GM18909 (cell line): ENCODE results near the gene ZRANB1.

ENCODE experiments used
- ATAC-seq: cut with Tn5 transposase; IDR thresholded peaks from one replicate; pipeline ENCODE4 v1.9.1; 2021; ENCODE audit warnings: mild to moderate bottlenecking; ENCODE audit not compliant: unreplicated experiment, poor library complexity

The ZRANB1 gene

GRCh38 chr10:125015356-125015944 is 73.5 kb downstream of the ZRANB1 start:
- no peak for ATAC-seq

- ATAC-seq = no peak
Measured at GRCh38 chr10:125016123-125016522, 74.2 kb downstream of the ZRANB1 start.

- no peak for ATAC-seq
Measured at GRCh38 chr10:125016611-125017202, 74.8 kb downstream of the ZRANB1 start.

GRCh38 chr10:125017547-125018298 is 75.8 kb downstream of the ZRANB1 start:
- no peak for ATAC-seq

GRCh38 chr10:125018576-125019143 is 76.7 kb downstream of the ZRANB1 start:
- no peak for ATAC-seq

- ATAC-seq = no peak
Measured at GRCh38 chr10:125020386-125020785, 78.5 kb downstream of the ZRANB1 start.

GRCh38 chr10:125020871-125021270 is 78.9 kb downstream of the ZRANB1 start:
- no peak for ATAC-seq

GRCh38 chr10:125021686-125022344 is 79.9 kb downstream of the ZRANB1 start:
- ATAC-seq = no peak

- no peak for ATAC-seq
Measured at GRCh38 chr10:125022671-125023070, 80.7 kb downstream of the ZRANB1 start.

- ATAC-seq = no peak
Measured at GRCh38 chr10:125023255-125023654, 81.3 kb downstream of the ZRANB1 start.

GRCh38 chr10:125023862-125024496 is 82.1 kb downstream of the ZRANB1 start:
- ATAC-seq = no peak

GRCh38 chr10:125024497-125025234 is 82.7 kb downstream of the ZRANB1 start:
- no peak for ATAC-seq

GRCh38 chr10:125025341-125025740 is 83.4 kb downstream of the ZRANB1 start:
- ATAC-seq = no peak

GRCh38 chr10:125026036-125026931 is 84.4 kb downstream of the ZRANB1 start:
- no peak for ATAC-seq

GRCh38 chr10:125026974-125027735 is 85.2 kb downstream of the ZRANB1 start:
- ATAC-seq = no peak

GRCh38 chr10:125027871-125028869 is 86.2 kb downstream of the ZRANB1 start:
- no peak for ATAC-seq
